Measurements from ENCODE around the gene USP53.

Gene USP53

GRCh38 chr4:119300101-119300978 is 87.8 kb downstream of the USP53 start (continued):
- TF ChIP-seq, protein P1, sequence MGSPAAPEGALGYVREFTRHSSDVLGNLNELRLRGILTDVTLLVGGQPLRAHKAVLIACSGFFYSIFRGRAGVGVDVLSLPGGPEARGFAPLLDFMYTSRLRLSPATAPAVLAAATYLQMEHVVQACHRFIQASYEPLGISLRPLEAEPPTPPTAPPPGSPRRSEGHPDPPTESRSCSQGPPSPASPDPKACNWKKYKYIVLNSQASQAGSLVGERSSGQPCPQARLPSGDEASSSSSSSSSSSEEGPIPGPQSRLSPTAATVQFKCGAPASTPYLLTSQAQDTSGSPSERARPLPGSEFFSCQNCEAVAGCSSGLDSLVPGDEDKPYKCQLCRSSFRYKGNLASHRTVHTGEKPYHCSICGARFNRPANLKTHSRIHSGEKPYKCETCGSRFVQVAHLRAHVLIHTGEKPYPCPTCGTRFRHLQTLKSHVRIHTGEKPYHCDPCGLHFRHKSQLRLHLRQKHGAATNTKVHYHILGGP (tag by site-specific recombination; IDR thresholded peaks at IDR 0.05): no peak
- TF ChIP-seq ZNF837 (tag by site-specific recombination; IDR thresholded peaks at IDR 0.05) (no peak), MEIS1 (CRISPR knock-in tag; IDR thresholded peaks at IDR 0.05; ENCODE audit: borderline replicate concordance) (no peak), ZNF132 (tag by site-specific recombination; IDR thresholded peaks at IDR 0.05; ENCODE audit: borderline replicate concordance) (no peak), TSHZ1 (tag by site-specific recombination; IDR thresholded peaks at IDR 0.05; ENCODE audit: borderline replicate concordance) (no peak), KLF1 (tag by site-specific recombination; IDR thresholded peaks at IDR 0.05) (0 out of 2 replicates have a peak, but pooled peaks have one; percentile 2), YY2 (tag by site-specific recombination; IDR thresholded peaks at IDR 0.05) (no peak), ZNF580 (tag by site-specific recombination; IDR thresholded peaks at IDR 0.05) (0 out of 2 replicates have a peak, but pooled peaks have one; percentile 15), ZSCAN30 (tag by site-specific recombination; IDR thresholded peaks at IDR 0.05) (peak; percentile 71), KLF7 (tag by site-specific recombination; IDR thresholded peaks at IDR 0.05; ENCODE audit: borderline replicate concordance) (no peak), ZNF768 (tag by site-specific recombination; IDR thresholded peaks at IDR 0.05) (no peak), ZNF416 (tag by site-specific recombination; IDR thresholded peaks at IDR 0.05) (no peak), TRIM28 (IDR thresholded peaks at IDR 0.05; ENCODE audit: borderline replicate concordance, low read length) (0 out of 2 replicates have a peak, but pooled peaks have one; percentile 44), ZNF157 (tag by site-specific recombination; IDR thresholded peaks at IDR 0.05) (no peak), ZNF521 (tag by site-specific recombination; IDR thresholded peaks at IDR 0.05) (no peak), PRDM4 (tag by site-specific recombination; IDR thresholded peaks at IDR 0.05) (peak; percentile 67; the same call in 1 of the 2 replicates), ZNF585B (tag by site-specific recombination; IDR thresholded peaks at IDR 0.05) (no peak), ZXDB (tag by site-specific recombination; IDR thresholded peaks at IDR 0.05) (no peak; the same call in none of the 2 replicates), ZNF571 (tag by site-specific recombination; IDR thresholded peaks at IDR 0.05) (no peak), GLIS1 (tag by site-specific recombination; IDR thresholded peaks at IDR 0.05) (peak; percentile 12; the same call in 1 of the 2 replicates)
- TF ChIP-seq, protein P2, sequence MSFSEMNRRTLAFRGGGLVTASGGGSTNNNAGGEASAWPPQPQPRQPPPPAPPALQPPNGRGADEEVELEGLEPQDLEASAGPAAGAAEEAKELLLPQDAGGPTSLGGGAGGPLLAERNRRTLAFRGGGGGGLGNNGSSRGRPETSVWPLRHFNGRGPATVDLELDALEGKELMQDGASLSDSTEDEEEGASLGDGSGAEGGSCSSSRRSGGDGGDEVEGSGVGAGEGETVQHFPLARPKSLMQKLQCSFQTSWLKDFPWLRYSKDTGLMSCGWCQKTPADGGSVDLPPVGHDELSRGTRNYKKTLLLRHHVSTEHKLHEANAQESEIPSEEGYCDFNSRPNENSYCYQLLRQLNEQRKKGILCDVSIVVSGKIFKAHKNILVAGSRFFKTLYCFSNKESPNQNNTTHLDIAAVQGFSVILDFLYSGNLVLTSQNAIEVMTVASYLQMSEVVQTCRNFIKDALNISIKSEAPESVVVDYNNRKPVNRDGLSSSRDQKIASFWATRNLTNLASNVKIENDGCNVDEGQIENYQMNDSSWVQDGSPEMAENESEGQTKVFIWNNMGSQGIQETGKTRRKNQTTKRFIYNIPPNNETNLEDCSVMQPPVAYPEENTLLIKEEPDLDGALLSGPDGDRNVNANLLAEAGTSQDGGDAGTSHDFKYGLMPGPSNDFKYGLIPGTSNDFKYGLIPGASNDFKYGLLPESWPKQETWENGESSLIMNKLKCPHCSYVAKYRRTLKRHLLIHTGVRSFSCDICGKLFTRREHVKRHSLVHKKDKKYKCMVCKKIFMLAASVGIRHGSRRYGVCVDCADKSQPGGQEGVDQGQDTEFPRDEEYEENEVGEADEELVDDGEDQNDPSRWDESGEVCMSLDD (tag by site-specific recombination; IDR thresholded peaks at IDR 0.05): no peak
- TF ChIP-seq, protein P3, sequence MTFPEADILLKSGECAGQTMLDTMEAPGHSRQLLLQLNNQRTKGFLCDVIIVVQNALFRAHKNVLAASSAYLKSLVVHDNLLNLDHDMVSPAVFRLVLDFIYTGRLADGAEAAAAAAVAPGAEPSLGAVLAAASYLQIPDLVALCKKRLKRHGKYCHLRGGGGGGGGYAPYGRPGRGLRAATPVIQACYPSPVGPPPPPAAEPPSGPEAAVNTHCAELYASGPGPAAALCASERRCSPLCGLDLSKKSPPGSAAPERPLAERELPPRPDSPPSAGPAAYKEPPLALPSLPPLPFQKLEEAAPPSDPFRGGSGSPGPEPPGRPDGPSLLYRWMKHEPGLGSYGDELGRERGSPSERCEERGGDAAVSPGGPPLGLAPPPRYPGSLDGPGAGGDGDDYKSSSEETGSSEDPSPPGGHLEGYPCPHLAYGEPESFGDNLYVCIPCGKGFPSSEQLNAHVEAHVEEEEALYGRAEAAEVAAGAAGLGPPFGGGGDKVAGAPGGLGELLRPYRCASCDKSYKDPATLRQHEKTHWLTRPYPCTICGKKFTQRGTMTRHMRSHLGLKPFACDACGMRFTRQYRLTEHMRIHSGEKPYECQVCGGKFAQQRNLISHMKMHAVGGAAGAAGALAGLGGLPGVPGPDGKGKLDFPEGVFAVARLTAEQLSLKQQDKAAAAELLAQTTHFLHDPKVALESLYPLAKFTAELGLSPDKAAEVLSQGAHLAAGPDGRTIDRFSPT (tag by site-specific recombination; IDR thresholded peaks at IDR 0.05): peak; percentile 48; the same call in 1 of the 2 replicates
- TF ChIP-seq, protein P4, sequence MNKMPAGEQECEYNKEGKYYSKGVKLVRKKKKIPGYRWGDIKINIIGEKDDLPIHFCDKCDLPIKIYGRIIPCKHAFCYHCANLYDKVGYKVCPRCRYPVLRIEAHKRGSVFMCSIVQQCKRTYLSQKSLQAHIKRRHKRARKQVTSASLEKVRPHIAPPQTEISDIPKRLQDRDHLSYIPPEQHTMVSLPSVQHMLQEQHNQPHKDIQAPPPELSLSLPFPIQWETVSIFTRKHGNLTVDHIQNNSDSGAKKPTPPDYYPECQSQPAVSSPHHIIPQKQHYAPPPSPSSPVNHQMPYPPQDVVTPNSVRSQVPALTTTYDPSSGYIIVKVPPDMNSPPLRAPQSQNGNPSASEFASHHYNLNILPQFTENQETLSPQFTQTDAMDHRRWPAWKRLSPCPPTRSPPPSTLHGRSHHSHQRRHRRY (tag by site-specific recombination; IDR thresholded peaks at IDR 0.05): no peak
